Left colon (tissue), 2 donors: ENCODE measurements around the gene RTN4RL2. TPM values are rescaled to one million over a fixed set of nuclear protein-coding genes. Genes with fewer than 3 reads are reported as not detected.
"Not testable (repeated sequence)": the region's sequence is repeated elsewhere in the genome, so short reads cannot be mapped to it uniquely, and the experiment has no call there.

Experiments used
- ATAC-seq: fragments of 200-7000 bp; cut with Tn5 transposase; one replicate; pipeline ENCODE4 v1.9.1; 2020; ENCODE audit warnings: mild to moderate bottlenecking, moderate library complexity
- DNase-seq, 2 donors: peaks; one replicate each; pipeline ENCODE4 v3.0.0-alpha.2; 2020
- intact Hi-C, 2 donors: fragments of 100-400 bp; cut with DNase I in 1 of 2; cut with micrococcal nuclease in 1 of 2; formaldehyde crosslinking; loops; one replicate each; pipeline versions ENCODE4 v1.11.2 to v1.14.0; 2022; cut with DNase I, micrococcal nuclease
- total RNA-seq, 2 donors: library from RNA; stranded (reverse); fragmentation: NEBNext Ultra II Directional; extraction: Animal tissue kit (Norgen Biotek cat#: 25700); gene quantifications; one replicate each; pipeline ENCODE4 v1.2.1, GENCODE V29; 2021
- donor health status: DM: no; HTN: no; CAD: no.
- donor health status: DM: yes; HTN: yes; CAD: no.

Gene RTN4RL2
- total RNA-seq, 2 donors from 2014 or later = 0.67 to 0.98 TPM

DNA sequence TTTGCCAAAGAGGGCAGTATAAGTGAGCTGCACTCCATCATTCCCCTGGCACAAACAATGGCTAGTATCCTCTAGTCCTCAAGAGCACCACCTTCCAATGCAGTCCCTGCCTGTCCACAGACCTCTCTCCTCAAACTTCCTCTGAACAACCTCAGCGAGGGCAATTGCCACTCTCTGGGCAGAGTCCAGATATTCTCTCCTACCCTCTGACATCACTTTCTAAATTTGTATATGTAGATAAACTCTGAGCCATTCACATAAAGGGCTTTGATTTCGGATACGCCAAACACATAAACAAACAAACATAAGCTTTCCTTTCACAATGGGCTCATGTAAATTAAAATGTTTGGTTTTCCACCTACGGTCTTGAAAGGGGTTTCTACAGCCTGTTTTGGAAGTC, 30.4 kb upstream of the RTN4RL2 start:
- ATAC-seq (peak; percentile 56), DNase-seq (no peak)
- intact Hi-C loops = no loop called here

DNA sequence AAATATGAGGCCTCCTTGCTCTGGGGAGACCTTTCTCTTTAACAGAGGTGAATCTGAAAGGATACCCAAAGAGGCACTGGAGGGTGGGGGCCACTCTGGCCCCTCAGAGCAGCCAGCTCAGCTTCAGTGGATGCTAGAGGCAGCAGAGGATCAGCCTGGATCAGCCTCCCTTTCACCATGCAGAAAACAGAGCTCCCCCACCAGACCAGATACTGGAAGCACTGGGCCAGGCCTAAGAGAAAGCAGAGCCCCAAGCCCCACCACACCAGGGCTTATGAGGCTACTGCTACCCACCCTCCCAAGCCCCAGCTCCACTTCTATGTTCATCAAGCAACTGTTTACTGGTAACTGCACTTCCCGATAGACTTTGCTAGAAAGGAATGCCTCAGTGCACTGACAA, 29.4 kb upstream of the RTN4RL2 start:
- DNase-seq (no peak), ATAC-seq (no peak)
- intact Hi-C loops = no loop called here

DNA sequence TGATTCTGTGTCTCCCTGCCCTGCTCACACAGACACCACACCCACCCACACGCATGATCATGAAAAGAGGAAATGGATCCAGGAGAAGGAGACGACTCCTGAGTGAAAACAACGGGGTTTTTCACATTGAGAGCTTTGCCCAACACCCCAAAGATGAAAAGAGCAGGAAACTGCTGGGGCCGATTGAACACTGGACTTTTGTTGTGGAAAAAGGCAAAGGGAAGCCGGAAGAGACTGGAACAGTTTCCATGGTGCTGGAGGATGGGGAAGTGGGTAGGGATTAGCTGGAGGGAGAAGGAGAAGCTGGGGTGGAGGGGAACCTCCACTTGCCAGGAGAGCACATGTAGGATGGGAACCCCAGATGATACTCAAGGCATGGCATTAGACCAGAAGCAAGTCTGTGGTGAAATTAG, 28.2 kb upstream of the RTN4RL2 start:
- no peak for DNase-seq
- intact Hi-C loops = no loop called here
- no peak for ATAC-seq

DNA sequence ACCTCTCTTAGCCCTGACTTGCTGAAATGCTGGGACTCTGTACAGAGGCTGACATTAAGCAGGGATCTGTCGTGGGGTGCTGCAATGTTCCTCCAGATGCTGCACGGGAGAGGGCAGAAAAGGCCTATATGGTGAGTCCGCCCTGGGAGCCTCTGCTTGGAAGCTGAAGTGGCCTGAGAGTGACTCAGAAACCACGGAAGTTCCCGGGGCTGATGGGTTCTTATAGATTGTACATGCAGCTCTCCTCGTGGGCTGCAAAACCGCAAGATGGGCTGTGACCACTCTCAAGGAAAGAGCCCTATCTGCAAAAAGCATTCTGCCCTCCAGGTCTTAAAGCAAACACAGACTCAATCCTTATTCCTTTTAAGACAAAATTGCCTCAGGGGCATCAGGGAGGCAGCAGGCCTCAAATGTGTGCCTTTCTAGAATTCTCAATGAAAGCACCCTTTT, 27.6 kb upstream of the RTN4RL2 start:
- no peak for ATAC-seq

DNA sequence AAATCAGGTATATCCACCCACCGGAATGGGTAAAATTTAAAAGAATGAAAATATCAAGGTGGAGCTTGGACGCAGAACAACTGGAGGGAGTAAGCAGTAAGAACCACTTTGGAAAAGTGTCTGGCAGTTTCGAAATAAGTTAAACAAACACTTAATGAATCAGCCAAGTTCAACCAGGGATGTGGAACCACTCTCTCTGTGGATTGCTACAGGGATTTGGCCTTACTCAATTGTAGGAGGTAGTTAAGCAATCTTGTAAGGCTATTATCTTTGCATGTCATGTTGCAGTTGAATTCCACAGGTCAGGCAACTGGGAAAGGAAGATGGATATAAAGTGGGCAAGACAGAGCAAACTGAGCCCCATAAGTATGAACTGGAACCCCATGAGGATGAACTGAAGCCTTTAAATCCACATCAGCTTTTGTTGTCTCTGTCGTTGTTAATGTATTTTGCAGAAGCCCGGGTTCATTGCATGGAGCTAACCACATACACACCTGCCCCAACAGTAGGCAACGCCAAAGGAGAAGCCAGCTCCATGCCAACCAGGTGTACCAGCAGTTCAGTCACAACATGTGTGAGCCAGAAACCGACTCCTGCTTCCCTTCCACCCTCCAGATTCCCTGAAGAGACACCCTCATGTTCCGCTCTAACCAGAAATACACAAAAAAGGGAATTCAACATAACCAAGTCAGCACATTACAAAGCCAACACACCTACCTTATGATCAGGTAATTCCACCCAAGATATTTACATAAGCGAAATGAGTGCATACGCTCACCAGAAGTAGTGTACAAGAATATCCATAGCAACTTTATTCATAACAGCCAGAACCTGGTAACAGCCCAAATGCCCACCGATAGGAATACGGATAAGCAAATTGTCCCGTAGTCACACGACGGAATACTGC, 25.4 kb upstream of the RTN4RL2 start:
- intact Hi-C loops = no loop called here
- ATAC-seq = no peak
- DNase-seq = no peak

More for the DNA sequence above, 27.6 kb upstream of the RTN4RL2 start:
- intact Hi-C loops = no loop called here
- DNase-seq = no peak

DNA sequence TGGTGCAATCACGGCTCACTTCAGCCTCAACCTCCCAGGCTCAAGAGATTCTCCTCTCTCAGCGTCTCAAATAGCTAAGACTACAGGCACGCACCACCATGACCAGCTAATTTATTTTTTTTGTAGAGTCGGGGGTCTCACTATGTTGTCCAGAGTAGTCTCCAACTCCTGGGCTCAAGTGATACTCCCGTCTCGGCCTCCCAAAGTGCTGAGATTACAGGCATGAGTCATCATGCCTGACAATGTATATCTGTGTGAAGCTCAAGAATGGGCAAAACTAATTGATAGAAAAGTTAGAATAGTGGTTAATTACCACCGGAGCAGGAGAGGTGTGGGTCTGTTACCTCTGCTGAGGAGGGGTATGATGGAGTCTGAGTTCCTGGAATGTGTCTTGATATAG, 24.3 kb upstream of the RTN4RL2 start:
- DNase-seq = no peak
- ATAC-seq = no peak
- intact Hi-C loops = no loop called here

DNA sequence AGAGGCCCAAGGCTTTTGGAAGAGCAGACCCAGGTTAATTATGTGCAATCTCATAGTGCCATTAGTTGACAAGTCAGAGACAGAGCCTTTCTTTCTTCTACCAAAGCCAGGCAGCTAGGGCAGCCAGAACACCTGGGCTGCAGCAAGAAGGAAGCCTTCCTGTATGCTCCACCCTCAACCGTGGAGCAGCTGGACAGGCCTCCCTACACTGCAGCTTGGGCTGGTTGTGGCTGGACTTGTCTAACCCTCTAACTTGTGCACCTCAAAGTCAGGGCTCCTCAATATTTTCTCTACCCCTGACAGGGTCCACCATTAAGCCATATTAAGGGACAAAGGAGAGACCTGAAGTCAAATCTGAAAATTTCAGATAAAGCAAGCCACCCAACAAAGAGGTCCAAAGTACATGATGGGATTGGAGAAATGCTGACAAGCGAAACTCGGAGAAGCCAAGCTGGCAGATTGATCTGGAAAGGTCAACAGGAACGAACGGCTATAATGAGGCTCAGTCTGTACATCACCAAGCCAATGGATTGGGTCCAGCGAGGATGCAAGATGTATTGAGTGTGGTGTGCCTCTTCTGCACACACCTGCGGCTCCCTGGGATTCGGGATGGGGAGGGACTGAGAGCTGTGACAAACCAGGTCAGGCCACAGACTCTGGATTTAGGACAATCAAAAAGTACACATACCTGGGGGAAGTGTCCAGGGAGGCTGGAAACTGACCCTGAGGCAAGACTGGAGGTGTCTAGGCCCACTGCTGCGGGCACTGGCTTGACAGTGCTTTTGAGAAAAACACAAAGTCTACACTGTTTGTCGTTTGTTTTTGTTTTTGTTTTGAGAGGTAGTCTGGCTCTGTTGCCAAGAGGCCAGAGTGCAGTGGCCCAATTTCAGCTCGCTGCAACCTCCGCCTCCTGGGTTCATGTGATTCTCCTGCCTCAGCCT, 21.7 kb upstream of the RTN4RL2 start:
- intact Hi-C loops = no loop called here
- ATAC-seq = peak; percentile 59
- no peak for DNase-seq

DNA sequence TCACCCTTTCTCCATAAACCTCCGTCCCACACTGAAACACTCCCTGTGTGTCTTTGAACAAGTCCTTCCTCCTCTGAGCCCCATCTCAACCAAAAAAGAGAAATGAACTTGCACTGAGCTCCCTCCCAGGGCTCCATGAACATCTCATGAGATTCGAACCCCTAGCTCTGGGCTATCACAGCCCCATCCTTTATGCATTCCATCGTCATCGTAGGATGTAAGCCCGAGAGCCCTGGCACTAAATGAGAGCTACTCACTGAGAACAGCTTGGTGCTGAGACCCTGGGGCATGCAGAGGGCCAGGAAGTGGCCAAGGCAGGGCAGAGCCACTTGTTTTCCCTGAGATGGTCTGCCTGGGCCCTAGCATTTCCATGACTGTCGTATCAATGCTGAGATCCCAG, 20.5 kb upstream of the RTN4RL2 start:
- intact Hi-C loops = no loop called here
- DNase-seq (no peak), ATAC-seq (no peak)

DNA sequence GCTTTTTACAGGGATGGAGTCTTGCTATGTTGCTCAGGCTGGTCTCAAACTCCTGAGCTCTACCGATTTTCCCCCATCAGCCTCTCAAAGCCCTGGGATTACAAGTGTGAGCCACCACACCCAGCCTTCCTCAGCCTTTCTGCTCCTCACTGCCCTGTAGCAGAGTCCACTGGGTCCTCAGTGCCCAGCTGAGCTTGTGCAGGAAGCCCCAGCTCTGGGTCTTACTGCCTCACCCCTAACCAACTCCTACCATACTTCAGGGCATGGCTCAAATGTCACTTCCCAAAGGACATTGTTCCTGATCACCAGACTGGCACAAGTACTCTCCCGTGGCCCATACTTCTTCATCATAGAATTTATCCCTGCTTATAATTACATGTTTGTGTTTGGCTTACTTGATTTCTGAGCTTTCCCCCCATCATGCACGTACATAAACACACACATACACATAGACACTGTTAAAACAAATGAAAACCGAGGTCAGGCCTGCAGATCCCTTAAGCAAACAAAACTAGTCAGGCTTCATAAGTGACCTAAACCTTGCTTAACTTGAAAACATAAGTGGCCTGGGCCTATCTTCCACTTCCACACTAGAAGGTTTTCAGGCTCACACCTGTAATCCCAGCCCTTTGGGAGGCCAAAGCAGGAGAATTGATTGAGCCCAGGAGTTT, 19.4 kb upstream of the RTN4RL2 start:
- no peak for ATAC-seq
- DNase-seq = no peak
- intact Hi-C loops = no loop called here

DNA sequence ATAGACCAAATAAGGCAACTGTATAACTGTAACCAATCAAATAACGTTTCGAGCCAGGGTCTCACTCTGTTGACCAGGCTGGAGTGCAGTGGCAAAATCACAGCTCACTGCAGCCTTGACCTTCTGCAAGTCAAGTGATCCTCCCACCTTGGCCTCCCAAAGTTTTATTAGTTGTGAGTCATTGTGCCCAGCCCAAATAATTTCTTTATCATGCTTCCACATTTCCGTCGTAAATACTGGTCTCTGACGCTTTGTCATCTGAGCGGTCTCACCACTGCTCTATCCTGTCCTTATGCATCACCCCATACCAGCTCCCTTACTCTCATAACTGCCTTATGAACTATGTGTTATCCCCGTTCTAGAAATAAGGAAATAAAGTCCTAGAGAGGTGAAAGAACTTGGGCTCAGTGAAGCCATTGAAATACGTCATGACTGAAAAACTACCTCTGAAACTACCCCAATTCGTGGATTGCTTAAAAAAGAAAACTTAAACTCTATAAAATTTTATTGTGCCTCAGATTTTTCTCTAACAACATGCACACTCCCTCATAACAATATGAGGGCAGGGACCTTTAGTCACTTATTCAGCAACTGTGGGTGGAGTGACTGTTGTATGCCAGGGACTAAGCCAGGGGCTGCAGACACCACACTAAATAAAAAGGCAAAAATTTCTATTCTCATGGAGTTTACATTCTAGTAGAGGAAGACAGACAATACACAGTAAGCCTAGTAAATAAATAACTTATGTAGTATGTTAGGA, 15.8 kb upstream of the RTN4RL2 start:
- ATAC-seq (peak; percentile 86), DNase-seq (no peak)
- intact Hi-C loops = no loop called here

DNA sequence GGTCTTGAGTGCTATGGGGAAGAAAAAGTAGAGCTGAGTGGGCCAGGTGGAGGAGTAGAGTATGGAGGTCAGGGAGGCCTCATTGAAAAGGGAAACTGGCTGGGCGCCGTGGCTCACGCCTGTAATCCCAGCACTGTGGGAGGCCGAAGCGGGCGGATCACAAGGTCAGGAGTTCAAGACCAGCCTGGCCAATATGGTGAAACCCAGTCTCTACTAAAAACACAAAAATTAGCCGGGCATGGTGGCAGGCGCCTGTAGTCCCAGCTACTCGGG, 15.3 kb upstream of the RTN4RL2 start:
- DNase-seq, intact Hi-C loops: not testable (repeated sequence)
- ATAC-seq = peak; percentile 53

DNA sequence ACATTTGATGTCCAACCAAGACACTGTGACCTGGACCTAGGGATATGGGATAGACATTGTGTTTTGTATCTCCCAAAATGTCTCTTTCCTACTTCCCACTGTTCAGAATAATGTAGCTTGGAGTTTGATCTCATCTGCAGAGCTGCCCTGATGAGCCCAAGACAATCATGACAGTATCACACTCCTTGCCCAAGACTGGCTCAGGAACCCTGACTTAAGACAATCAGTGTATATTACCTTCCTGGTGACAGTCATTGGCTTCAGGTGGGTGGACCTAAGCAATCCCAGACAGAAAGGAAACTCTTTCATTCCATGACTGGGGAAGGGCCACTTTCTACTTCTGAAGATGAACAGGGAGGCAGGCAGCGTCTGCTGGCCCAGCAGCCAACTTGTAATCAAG, 14.3 kb upstream of the RTN4RL2 start:
- ATAC-seq (peak; percentile 65), DNase-seq (no peak)
- intact Hi-C loops = no loop called here

DNA sequence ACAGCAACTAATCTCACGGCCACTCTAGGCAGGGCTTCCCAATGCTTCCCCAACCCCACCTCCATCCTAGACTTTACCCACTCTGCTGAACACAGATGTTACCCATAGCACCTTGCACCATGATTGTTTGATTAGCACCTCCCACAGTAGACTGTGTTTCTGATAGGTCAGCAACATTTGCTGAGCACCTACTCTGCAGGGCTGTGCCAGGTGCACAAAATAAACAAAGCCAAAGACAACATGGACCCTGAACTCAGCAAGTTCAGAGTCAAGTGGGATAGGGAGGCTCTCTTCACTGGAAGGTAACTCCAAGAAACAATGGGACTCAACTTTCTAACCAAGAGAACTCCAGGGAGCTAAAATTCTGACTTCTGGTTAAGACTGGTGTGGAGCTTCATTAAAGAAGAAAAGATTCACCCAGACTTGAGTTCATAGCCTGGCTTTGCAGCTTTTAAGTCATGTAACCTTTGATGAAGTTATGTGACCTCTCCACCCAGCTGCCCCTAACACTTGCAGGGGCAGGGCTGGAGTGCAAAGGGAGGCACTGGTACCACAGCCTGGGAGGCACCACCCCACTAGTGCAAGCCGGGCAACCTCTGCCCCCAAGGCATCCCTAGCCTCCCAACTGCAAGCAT, 6.7 kb upstream of the RTN4RL2 start:
- peak; percentile 89 for ATAC-seq
- no peak for DNase-seq
- intact Hi-C loops = loop anchor here in 1 of 2 donors (10.0 kb wide), 1 partner anchor 191 kb away; the partner anchor contains the start of gene YPEL4

DNA sequence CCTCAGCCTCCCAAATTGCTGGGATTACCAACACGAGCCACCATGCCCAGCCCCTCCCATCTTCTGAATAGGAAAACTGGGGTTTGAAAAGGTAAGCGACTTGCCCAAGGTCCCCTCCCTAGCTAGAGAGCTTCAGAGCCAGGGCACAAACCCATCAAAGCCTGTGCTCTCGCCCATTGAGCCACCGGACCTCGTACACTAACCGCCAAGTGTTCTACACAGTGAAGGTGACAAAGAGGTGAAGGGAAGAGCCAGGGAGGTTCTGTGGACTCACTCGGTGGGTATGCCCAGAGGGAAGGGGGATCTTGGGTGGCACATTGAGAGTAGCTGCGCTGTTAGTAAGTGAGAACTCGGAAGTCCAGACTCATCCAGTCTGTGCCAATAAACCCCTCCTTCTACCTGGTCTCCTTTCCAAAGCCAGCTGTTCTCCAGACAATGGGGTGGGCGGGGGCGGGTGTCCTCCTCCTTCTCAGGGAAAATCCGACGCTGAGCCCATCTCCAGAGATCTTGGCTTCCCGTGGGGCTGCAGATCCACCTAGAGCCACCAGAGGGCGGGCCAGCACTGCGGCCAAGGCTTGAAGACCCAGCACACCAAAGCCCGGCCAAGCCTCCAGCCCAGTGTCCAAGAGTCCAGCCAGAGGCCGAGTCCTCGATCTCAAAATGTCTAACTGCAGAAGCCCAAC, 3.2 kb upstream of the RTN4RL2 start:
- ATAC-seq = peak; percentile 62
- peak; percentile 76 to 88 for DNase-seq
- intact Hi-C loops = loop anchor here in 1 of 2 donors (5.0 to 10.0 kb wide), 2 partner anchors 70 to 188 kb away; partner anchors contain the start of gene YPEL4

DNA sequence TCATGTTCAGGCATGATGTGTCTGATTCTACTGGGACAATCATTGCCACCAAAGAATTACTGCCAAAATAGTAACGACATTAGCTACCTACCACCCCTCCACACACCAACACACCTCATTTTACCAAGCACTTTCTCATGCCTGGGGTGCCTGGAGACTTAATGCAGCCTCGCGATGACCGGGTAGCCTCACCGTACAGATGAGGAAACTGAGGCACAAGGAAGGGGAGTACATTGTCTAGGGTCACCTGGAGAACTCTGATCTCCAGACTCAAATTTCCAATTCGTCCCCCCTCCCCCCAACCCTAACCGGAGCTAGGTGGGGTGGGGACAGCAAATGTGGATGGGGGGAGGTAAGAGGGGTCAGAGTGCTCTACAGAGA, 2.7 kb upstream of the RTN4RL2 start:
- intact Hi-C loops = loop anchor here in 1 of 2 donors (5.0 to 10.0 kb wide), 2 partner anchors 70 to 187 kb away; partner anchors contain the start of gene YPEL4
- DNase-seq (no peak), ATAC-seq (no peak)

DNA sequence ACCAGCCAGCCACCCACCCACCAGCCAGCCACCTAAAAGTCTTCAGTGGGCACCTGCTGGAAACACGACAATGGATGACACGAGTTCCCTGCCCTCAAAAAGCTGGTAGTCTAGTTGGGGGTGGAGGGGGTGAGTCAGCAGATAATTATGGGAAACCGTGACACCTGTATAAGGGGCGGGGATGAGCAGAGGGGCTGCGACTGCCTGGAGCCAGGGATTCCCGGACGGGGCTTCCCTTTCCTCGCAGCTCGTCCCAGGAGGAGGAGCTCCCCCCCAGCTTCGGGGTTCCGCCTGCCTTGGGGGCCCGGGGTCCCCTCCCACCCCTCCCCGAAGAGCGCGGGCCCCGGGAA, 2.3 kb upstream of the RTN4RL2 start:
- no peak for DNase-seq
- intact Hi-C loops = loop anchor here in 1 of 2 donors (5.0 to 10.0 kb wide), 2 partner anchors 69 to 187 kb away; partner anchors contain the start of gene YPEL4
- ATAC-seq = no peak

DNA sequence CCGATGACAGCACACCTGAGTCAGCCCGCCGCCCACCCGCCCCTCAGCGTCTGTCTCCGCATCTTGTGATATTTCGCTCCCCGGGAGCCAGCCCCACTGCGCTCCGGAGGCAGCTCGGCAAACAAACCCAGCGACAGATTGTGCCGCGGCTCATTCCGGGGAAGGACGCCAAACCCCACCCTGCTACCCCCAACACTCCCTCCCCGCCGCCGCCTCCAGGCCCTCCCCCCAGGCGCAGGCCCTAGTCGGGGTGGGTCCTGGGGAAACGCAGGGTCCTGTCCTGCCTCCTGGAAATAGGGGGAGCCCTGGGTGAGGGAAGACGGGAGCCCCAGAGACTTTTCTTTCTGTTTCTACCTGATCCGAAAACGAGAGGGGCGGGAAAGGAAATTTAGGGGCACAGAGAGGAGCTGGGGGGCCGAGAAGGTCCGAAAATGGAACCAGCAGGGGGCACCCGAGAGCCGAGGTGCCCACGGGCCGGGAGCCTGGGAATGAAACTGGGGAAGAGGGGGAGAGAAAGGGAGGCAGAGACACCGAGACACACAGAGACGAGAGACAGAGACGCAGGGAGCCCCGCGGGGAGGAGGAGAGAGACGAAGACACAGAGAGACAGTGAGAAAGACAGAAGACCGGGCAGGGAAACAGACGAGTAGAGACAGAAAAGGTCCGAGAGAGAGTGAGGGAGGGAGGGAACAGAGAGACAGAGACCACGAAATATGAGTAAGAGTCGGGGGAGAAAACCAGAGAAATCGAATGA, 1.7 kb upstream of the RTN4RL2 start:
- peak; percentile 48 for ATAC-seq
- peak in 1 of 2 donors; percentile 74 for DNase-seq
- intact Hi-C loops = loop anchor here in 1 of 2 donors (5.0 to 10.0 kb wide), 2 partner anchors 69 to 186 kb away; partner anchors contain the start of gene YPEL4
